K562 (cell line): Measurements from ENCODE around the gene PITPNC1.
A peak's percentile ranks its signal among the peaks of the same experiment; 100 is the strongest.

Experiments
- BRCA1 ChIP-seq, 2 experiments: fragments of 450-650 bp in 1 of 2; sonication (generic) in 1 of 2; formaldehyde crosslinking in 1 of 2; IDR thresholded peaks; 2 replicates each; pipeline versions ENCODE4 v1.5.0 to v1.6.1; 2017 to 2020; ENCODE audit warnings: mild to moderate bottlenecking in 1 of 2, missing genetic modification reagents in 1 of 2
- CREM ChIP-seq: IDR thresholded peaks from 2 replicates; pipeline ENCODE4 v1.6.1; 2014; ENCODE audit warnings: antibody characterized with exemption, low read depth
- FOSL1 ChIP-seq: fragments of 200-800 bp; sonication (Bioruptor generic); conservative IDR thresholded peaks from 2 replicates; pipeline ENCODE4 v1.6.1; 2016; ENCODE audit warnings: missing genetic modification characterization, missing compliant biosample characterization
- MTA3 ChIP-seq: fragments of 450-650 bp; formaldehyde crosslinking; IDR thresholded peaks from 2 replicates; pipeline ENCODE4 v1.6.1; 2017; ENCODE audit warnings: mild to moderate bottlenecking, borderline replicate concordance
- TBP ChIP-seq: optimal IDR thresholded peaks from 2 replicates; pipeline ENCODE3; 2011; ENCODE audit warnings: low read depth, low read length, improper control_type of control experiment
- TF ChIP-seq, protein P1 (sequence below), 2 experiments: fragments of 450-650 bp; formaldehyde crosslinking in 1 of 2; IDR thresholded peaks; 2 replicates each; pipeline versions ENCODE4 v1.4.0 to v1.6.1; 2014 to 2020; ENCODE audit warnings: mild to moderate bottlenecking in 2 of 2, borderline replicate concordance in 1 of 2, low read depth in 1 of 2
- TF ChIP-seq, protein P2 (sequence below): fragments of 450-650 bp; IDR thresholded peaks from 2 replicates; pipeline ENCODE4 v1.6.1; 2016; ENCODE audit warnings: missing biosample characterization, missing genetic modification characterization

DNA sequence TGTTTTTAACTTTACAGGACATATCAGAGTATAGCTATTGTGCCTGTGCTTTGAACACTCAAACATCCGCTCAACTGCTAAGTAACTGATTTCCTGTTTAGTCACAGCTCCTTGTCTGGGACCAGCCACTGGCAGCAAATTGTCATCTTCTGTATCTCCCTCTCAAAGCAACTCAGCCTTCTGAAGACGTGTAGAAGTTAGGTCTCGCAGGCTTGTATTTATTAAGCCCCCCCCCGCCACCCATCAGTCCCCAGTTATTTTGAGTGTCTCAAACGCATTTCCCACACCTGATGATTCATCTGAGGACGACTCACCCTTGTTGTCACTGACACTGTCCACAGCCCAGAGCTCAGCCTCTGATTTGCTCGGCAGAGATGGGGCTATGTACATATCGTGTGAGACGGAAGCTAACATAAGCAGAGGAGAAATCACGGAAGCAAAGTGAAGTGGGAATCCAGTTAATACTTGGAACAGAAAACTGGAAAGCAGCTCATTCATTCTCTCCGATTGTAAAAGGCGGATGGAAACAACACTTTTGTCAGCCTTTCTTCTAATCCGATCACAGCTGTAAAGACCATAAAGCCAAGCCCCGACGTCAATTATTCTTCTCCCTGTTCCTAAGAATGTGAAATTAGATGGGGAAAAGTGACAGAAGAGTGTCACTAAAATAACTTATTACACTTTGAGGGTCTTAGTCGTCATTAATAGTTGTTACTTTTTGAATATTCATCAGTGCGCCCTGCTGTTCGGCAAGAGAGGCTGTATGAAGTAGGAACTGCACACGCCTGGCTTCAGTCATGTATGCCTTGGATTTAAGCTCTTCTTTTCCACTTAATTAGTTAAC lies 64.2 kb downstream of the PITPNC1 start:
- TF ChIP-seq CREM (no peak), MTA3 (no peak), BRCA1 (IDR thresholded peaks at IDR 0.05) (no peak), BRCA1 (CRISPR knock-in tag; IDR thresholded peaks at IDR 0.05) (no peak), TBP (no peak), FOSL1 (tag) (0 out of 2 replicates have a peak, but pooled peaks have one; percentile 13)
- TF ChIP-seq, protein P1, sequence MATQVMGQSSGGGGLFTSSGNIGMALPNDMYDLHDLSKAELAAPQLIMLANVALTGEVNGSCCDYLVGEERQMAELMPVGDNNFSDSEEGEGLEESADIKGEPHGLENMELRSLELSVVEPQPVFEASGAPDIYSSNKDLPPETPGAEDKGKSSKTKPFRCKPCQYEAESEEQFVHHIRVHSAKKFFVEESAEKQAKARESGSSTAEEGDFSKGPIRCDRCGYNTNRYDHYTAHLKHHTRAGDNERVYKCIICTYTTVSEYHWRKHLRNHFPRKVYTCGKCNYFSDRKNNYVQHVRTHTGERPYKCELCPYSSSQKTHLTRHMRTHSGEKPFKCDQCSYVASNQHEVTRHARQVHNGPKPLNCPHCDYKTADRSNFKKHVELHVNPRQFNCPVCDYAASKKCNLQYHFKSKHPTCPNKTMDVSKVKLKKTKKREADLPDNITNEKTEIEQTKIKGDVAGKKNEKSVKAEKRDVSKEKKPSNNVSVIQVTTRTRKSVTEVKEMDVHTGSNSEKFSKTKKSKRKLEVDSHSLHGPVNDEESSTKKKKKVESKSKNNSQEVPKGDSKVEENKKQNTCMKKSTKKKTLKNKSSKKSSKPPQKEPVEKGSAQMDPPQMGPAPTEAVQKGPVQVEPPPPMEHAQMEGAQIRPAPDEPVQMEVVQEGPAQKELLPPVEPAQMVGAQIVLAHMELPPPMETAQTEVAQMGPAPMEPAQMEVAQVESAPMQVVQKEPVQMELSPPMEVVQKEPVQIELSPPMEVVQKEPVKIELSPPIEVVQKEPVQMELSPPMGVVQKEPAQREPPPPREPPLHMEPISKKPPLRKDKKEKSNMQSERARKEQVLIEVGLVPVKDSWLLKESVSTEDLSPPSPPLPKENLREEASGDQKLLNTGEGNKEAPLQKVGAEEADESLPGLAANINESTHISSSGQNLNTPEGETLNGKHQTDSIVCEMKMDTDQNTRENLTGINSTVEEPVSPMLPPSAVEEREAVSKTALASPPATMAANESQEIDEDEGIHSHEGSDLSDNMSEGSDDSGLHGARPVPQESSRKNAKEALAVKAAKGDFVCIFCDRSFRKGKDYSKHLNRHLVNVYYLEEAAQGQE (IDR thresholded peaks at IDR 0.05; ENCODE audit: borderline replicate concordance): no peak
- TF ChIP-seq, protein P1 (CRISPR knock-in tag; IDR thresholded peaks at IDR 0.05; ENCODE audit: low read depth): no peak
- TF ChIP-seq, protein P2, sequence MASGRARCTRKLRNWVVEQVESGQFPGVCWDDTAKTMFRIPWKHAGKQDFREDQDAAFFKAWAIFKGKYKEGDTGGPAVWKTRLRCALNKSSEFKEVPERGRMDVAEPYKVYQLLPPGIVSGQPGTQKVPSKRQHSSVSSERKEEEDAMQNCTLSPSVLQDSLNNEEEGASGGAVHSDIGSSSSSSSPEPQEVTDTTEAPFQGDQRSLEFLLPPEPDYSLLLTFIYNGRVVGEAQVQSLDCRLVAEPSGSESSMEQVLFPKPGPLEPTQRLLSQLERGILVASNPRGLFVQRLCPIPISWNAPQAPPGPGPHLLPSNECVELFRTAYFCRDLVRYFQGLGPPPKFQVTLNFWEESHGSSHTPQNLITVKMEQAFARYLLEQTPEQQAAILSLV (tag): no peak
